ENCODE measurements around the gene MAGI1.
"Not testable (repeated sequence)": the region's sequence is repeated elsewhere in the genome, so short reads cannot be mapped to it uniquely, and the experiment has no call there.

Gene MAGI1

DNA sequence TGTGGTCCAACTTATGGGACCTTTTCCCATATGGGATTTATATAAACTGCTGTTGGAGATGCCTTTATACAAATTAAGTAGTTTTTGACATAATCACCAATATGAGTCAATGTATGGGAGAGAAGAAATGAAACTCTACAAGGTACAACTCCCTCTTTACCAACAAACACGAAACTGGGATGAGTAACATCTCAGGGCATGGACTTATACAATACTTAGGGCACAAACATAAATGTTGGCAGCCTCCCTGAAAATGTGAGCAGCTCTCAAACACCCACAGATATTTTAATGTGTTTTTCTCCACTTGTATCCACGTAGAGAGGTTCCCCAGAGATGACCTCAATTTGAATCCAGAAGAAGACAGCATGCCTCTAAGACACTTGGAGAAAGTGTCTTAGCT, 161.6 kb downstream of the MAGI1 start:
- DNase-seq (ENCODE audit: low read depth, low spot score), result no peak

DNA sequence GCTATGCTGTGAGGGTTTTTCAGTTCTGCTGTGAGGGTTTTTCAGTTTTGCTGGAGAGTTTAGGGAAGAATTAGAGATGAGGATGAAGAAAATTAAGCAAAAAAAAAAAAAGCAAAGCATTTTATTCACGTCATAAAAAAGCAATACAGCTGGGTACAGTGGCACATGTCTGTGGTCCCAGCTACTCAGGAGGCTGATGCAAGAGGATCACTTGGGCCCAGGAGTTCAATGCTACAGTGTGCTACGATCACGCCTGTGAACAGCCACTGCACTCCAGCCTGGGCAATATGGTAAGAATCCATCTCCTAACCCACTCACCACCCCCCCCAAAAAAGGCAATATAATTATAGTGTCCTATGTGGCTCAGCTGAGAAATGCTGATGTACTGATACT, 162.7 kb downstream of the MAGI1 start:
- no peak for DNase-seq (ENCODE audit: low read depth, low spot score)

DNA sequence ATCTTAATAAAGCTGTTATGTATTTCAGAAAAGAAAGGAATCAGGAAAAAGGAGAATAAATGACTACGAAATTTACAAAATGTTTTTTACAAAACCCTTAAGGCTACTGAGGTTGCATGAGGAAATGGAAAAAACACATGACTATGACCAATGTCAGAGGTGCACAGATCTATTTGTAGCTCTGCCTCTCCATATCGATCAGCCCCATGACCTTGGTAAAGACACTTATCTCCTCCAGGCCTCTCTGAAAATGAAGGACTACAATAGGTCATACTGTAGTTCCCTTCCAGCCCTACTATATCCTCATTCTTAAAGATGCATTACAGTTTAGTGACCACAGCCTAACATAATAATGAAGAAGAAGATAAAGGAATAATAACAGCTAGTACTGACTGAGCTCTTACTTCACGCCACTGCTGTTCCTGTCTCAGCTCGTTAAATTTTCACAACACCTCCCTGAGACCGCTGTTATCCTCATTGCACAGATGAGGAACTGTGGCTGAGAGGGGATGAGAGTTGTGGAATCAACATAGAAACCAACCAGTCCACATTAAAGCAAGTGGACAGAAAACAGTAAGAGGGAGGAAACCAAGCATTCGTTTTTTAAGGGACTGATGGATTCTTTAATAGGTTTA, 163.2 kb downstream of the MAGI1 start:
- DNase-seq (ENCODE audit: low read depth, low spot score), result no peak

DNA sequence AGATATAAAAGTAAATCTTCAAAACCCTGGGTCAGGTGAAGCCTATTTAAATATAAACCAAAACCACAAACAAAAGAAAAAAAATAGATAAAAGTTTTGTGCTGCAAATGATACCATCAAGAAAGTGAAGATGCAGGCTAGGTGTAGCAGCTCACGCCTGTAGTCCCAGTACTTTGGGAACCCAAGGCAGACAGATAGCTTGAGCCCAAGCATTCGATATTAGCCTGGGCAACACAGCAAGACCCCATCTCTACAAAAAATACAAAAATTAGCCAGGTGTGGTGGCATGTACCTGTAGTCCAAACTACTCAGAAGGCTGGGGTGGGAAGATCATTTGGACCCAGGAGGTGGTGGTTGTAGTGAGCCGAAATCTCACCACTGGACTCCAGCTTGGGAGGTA, 164.8 kb downstream of the MAGI1 start:
- no peak for DNase-seq (ENCODE audit: low read depth, low spot score)

DNA sequence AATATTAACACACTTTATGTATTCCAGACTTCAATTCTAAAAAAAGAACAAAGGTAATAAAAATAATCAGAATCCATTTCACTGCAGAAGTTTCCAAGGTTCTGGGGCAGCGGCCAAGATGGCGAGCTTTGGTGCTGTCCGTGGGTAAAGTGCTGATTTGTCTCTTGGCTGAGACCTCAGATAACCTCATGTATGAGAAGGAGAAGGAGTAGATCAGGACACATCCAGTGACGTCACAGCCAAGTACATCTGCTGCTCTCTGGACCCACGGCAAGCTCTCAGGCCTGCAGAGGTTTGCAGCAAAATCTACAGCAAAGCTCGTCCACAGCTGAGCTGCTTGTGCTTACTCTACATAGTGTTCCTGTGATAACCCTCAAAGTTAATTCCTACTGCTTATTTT, 165.7 kb downstream of the MAGI1 start:
- DNase-seq (ENCODE audit: low read depth, low spot score), result no peak

DNA sequence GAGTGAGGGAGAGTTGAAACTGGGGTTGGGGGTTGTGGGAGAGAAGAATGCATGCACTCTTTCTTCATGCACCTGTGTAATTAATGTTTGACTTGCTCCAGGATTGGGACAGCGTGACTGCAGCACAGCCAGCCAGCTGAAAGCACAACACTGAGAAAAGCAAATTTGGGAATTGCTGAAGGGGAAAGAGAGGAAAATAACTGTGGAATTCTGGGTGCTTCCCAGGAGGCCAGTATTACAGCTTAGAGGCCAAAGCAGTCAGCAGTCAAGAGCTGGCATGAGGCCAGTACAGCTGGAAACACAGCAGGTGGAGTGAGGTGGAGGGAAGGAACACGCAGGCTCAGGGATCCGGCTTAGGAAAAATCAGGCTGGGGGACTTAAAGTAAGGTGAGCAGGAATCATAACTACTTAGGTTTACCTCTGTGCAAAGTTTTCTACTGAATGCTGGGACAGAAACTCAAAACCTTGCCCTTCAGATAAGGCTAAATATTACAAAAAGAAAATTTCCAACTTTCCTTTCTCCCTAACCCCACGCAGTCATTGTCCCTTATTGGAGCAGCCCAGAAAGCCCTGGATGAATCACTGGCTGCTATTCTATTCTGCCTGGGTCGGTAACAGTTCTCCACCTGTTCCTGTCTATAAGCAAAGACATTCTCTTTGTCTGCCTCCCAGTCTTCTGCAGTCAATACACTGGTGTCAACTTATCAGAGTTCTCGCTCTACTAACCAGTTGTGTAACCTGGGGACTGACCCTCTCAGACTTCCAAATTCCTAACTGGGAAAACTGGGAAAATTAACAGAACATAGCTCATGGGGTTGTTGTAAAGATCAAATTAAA, 167.2 kb downstream of the MAGI1 start:
- DNase-seq (ENCODE audit: low read depth, low spot score), result peak; percentile 50

DNA sequence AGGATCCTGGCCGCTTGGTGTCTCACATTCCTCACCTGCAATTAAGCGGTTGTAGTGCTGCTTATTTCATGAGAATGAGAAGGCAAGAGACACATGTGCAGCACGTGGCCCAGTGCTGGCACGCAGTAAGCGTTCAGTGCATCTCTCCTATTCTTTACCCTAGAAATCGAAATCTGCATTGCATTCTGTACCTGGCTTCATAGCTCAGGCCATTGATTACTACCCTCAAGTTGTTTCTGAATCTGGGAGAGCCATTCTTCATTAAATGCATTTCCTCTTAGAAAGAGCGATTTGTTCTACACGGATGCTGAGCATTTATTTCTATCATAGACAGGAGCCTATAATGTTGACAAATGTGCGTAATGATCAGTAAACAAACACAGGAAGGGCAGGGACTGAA, 168.9 kb downstream of the MAGI1 start:
- no peak for DNase-seq (ENCODE audit: low read depth, low spot score)

DNA sequence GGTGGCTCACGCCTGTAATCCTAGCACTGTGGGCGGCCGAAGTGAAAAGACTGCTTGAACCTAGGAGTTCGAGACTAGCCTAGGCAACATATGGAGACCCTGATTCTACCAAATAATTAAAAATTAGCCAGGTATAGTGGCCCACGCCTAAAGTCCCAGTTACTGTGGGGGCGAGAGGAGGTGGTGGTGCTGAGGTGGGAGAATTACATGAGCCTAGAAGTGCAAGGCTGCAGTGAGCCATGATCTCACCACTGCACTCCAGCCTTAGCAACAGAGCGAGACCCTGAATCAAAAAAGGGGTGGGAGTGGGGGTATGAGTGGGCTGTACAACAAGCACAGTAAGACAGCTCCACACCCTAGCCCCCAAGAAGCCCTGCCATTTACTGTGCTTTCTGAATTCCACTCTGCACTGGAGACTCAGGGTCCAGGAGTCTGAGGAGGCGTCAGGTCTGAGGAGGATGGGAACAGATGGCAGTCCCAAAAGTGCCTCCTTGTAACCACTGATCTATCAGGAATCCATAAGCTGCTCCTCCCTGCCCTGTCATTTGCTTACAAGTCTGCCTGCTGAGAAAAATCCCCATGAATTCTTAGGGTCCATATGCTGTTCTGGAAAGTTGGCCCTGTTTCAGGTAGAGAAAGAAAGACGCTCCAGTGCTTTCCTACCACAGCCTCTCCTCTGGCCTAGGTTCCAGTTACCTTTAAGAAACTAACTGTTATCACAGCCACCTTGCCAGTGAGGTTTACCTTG, 171.1 kb downstream of the MAGI1 start:
- no peak for DNase-seq (ENCODE audit: low read depth, low spot score)

DNA sequence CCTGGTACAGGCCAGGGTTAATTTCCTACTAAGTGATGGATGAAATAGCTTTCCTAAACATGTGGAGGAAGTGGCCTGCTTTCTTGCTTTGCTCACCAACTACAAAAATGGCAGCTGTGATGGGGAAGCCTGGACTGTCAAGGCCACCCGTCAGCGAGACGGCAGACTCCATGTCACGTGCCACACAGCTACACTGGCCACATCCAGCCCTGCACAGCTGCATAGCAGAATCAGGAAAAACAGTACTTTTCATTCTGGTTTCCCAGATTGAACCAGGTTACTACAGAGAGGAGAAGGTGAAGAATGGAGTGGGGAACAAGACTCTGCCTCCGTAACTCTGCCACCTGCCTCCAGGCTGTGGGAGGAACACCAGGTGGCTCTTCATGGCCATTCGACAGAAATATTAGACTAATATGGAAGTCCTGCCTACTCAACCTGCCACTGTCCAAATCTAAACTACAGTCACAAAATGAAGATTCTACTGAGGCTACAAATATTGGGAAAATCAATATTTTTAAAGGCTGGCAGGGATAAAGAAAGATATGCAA, 174.3 kb downstream of the MAGI1 start:
- no peak for DNase-seq (ENCODE audit: low read depth, low spot score)

DNA sequence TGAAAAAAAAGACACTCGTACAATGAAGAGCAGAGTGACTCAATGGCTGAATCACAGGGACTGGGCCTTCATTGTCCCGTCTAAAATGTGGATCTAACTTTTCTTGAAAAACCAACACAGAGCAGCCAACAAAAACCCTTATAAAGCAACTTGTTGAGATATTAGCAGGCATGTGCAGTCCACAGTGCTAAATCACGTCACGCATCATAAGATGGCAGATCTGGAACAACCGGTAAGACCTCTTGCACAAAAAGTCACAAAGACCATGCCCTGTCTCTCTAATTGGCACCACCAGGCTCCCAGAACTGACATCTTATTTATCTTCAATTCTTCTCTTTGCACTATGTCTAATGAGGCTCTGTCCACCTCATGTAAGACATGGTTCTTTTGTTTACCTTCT, 177.0 kb downstream of the MAGI1 start:
- no peak for DNase-seq (ENCODE audit: low read depth, low spot score)

DNA sequence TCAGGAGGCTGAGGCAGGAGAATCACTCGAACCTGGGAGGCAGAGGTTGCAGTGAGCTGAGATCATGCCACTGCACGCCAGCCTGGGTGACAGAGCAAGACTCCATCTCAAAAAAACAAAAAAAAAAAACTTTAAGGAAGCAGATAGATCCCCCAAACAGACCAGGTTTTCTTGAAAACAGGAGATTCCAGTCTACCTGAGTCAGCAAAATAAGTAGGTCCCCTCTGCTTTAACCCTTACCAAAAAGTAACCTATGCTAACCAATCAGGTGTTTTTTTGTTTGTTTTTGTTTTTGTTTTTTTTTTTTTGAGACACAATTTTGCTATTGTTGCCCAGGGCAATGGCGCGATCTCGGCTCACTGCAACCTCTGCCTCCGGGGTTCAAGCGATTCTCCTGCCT, 179.1 kb downstream of the MAGI1 start:
- not testable (repeated sequence) for DNase-seq (ENCODE audit: low read depth, low spot score)

DNA sequence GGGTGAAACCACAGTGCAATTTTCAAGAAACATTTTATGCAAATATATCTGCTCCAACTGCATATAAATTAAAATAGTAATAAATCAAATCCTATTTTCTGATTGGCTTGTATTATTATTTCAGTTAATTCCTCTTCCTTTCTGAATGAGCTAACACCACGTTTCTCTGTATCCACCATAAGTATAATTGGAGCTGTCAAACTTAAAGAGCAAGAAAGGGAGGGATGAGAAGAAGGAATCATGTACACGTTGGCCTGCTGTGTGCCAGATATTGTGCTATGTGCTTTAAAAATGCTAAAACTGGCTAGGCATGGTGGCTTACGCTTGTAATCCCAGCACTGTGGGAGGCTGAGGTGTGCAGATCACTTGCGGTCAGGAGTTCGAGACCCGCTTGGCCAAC, 180.0 kb downstream of the MAGI1 start:
- no peak for DNase-seq (ENCODE audit: low read depth, low spot score)

DNA sequence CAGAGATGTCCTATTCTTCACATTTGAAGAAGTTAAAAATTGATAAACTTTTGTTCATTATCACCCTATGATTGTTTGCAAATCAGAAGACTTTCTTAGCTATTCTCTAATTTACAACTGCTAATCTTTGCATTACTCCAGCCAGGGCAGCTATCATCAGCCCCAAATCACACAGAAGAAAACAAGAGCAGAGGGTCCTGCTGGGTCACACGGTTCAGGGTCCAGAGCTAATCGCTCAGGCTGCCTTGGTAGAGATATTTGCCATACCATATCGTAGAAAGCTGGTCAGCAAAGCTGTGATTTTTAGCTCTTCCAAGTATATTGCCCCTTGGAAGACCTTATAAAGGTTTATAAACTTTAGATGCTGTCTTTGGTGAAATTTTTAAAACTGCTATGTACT, 181.4 kb downstream of the MAGI1 start:
- DNase-seq (ENCODE audit: low read depth, low spot score), result no peak

DNA sequence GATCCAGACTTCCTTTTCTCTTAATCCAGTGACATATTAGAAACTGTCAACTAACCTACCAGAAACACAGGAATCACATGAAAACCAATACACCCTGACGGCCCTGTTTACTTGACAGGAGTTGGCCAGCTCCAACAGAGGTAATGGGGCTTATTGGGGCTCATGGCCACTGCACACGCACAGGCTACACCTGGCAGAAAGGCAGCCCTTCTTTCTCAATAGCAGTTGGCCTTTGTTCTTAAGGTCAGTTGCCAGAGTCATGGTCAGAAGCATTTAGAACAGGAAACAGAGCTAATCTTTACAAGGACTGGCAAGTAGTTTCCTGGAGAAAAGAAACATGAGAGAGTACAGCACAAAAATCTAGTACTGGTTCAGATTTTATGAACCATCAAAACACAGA, 181.8 kb downstream of the MAGI1 start:
- no peak for DNase-seq (ENCODE audit: low read depth, low spot score)

DNA sequence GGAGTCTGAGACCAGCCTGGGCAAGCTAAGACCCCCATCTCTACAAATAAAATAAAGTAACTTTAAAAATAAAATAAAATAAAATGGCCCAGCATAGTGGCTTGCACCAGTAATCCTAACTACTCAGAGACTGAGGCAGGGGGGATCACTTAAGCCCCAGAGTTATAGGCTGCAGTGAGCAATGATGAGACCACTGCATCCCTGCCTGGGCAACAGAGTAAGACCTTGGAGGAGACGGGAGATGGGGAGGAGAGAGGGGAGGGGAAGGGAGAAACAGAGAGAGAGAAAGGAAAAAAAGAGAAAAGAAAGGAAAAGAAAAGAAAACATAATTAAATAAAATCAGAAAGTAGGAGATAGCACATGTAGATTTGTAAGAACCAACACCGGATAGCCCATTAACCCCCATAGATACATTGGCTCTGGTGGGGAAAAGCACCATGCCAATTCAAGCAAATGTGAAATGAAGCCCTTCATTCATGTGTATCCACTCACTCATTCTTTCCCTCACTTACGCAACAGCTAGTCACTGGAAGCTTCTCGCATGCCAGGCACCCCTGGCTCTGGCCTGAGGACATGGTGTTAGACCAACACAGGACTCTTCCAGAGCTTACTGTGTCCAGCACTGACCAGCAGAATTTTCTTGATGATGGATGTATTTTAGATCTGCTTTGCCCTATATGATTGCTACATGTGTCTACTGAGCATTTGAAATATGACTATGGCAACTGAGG, 183.2 kb downstream of the MAGI1 start:
- DNase-seq (ENCODE audit: low read depth, low spot score), result no peak

DNA sequence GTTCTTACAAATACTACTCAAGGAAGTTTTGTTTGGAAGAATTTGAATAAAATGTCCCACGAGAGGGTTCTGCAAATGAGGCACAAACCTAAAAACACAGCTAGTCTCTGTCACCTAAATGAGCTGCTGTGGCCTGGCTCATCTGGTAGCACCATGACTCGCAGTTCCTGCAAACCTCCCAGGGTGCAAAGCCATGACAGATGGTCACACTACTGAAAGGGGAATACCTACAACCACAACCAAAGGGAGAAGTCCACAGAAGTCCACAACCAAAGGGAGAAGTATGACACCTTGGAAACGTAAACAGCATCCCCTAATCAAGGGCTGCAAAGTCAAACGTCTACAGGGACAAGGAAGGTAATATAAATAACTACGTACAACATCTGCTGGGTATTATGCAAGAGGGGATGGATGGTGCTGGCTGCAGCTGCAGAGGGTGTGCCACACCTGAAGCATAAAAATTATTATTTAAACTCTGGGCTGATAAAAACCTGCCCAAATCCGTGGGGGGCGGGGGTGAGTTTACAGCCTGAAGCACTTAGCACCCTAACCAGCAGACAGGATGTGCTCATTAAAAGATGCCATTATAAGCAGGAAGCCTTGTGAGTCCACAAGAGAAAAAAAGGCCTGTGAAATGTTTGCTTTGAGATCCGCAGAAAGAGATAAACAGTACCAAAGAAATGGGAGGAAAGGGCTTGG, 184.0 kb downstream of the MAGI1 start:
- DNase-seq (ENCODE audit: low read depth, low spot score), result peak; percentile 18

DNA sequence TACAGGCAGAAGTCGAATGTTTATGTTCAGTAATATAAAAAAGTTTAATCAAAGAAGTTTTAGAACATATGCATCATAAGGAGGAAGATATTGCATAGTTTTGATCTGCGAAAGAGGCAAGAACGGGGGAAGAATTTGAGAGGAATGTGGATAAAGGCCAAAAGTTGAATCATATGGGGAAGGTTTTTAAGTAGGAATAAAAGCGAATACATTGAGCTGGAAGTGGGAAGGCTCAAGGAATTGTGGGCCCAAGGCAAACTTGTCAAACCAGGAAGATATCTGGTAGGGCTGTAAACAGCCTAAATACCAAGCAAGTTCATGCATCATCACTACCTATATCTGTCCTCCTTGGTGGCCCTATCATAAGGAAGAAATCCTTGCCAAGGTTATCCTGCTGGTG, 186.9 kb downstream of the MAGI1 start:
- DNase-seq (ENCODE audit: low read depth, low spot score), result peak; percentile 58

DNA sequence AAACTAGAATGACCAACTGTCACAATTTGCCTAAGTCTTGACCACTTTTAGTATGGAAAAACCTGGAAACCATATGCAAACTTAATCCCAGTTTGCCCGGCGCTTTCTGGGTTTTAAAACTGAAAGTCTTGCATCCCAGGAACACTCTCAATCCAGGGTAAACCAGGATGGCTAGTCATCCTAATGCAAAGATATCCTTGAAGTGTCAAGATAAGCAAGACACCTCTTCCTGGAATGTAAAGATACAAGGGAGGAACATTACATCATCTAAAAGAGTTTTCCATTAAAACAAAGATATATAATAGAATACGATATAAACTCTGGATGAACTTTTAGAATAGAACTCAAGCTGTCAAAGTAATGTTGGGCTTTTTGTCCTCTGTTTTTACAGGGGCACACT, 188.5 kb downstream of the MAGI1 start:
- no peak for DNase-seq (ENCODE audit: low read depth, low spot score)

DNA sequence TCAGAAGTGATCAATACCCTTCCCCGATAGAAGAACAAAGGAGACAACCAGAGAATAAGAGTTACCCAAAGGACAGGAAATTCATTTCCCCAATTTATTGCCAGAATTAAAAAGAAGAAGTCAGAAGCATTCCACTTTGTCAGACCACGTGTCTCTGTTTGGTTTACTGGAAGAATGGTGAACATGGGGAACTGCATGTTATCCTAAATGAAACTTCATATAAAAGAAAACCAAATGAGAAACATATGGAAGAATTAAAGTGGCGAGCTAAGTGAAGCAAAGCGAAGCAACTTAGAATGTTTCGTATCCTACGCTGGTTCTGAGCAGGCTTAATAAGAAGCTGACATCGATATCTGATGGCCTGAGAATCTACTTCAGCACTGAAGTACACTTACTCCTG, 190.7 kb downstream of the MAGI1 start:
- DNase-seq (ENCODE audit: low read depth, low spot score), result no peak

DNA sequence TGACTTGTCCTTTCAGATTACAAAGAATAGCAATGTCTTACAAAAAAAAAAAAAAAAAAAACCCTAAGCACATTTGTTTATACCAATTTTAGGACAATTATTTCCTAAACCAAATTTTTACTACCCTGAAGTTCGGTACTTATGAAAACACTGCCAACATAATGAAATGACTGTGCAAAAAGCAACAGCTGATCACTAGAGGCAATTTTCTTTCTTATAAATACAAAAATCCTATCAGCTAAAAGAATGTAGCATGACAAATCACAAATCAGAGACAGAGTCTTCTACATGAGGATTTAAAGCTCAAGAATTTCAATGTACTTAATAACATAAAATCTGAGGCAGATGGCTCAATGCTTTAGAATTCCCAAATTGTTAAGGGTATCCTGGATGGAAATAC, 191.8 kb downstream of the MAGI1 start:
- DNase-seq (ENCODE audit: low read depth, low spot score), result no peak

DNA sequence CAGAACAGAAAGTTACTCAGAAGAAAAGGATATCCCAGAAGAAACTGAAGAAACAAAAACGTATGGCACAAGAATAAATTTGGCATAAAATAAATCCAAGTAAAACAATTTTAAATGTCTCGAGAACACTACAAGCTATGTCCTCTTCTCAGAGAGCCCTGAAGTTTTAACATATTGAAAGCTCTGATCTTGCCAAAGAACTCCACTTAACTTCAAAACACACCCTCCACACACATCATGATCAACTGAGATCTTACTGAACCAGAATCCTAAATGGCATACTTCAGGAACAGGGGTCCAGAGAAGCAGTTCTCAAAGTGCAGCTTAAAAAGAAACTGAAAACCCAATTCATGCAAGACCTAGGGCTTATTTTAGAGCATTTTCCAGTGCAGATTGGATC, 194.3 kb downstream of the MAGI1 start:
- DNase-seq (ENCODE audit: low read depth, low spot score), result no peak

Data from astrocyte of the hippocampus (primary cell).